CD14-positive monocyte (primary cell): Measurements from ENCODE around the gene NR1D1. TPM values are rescaled to one million over a fixed set of nuclear protein-coding genes. Genes with fewer than 3 reads are reported as not detected.

Experiments
- DNase-seq, 3 donors: peaks; one replicate each; pipeline ENCODE4 v3.0.0-alpha.2; 2011 to 2022
- H2AFZ ChIP-seq: 2 replicates; pipeline ENCODE4 v1.6.0; 2012; ENCODE audit warnings: mild to moderate bottlenecking, low read depth, low read length, inconsistent platforms; ENCODE audit not compliant: insufficient read depth, poor library complexity, severe bottlenecking
- H3K27ac ChIP-seq, 2 donors: 1 replicate in 1 of 2; 2 replicates in 1 of 2; pipeline ENCODE4 v1.5.1; 2012 to 2013; ENCODE audit warnings: low read length in 2 of 2, control low read depth in 1 of 2, inconsistent platforms in 1 of 2, low read depth in 1 of 2, mild to moderate bottlenecking in 1 of 2
- H3K27me3 ChIP-seq, 2 donors: one replicate each; pipeline versions ENCODE4 v1.6.0 to v1.6.1; 2011 to 2013; ENCODE audit warnings: low read length in 2 of 2; ENCODE audit not compliant: control insufficient read depth in 2 of 2, insufficient read depth in 2 of 2
- H3K36me3 ChIP-seq, 2 donors: replicated peaks in 1 of 2; 1 replicate in 1 of 2; 2 replicates in 1 of 2; pipeline versions ENCODE4 v1.5.1 to v1.6.1; 2012 to 2013; ENCODE audit warnings: low read length in 2 of 2, control low read depth in 1 of 2, inconsistent platforms in 1 of 2, mild to moderate bottlenecking in 1 of 2; ENCODE audit not compliant: insufficient read depth in 2 of 2, control insufficient read depth in 1 of 2
- H3K4me1 ChIP-seq, 2 donors: 1 replicate in 1 of 2; 2 replicates in 1 of 2; pipeline versions ENCODE4 v1.5.1 to v1.6.1; 2012 to 2013; ENCODE audit warnings: low read length in 2 of 2, control low read depth in 1 of 2, inconsistent platforms in 1 of 2, mild to moderate bottlenecking in 1 of 2, moderate library complexity in 1 of 2; ENCODE audit not compliant: insufficient read depth in 2 of 2, control insufficient read depth in 1 of 2
- H3K4me2 ChIP-seq: replicated peaks from 2 replicates; pipeline ENCODE3; 2012; ENCODE audit warnings: low read length, moderate library complexity, mild to moderate bottlenecking; ENCODE audit not compliant: poor library complexity, severe bottlenecking; ENCODE audit errors: extremely low read depth
- H3K4me3 ChIP-seq, 3 experiments: fragments of 200-600 bp in 1 of 3; sonication (generic) in 1 of 3; replicated peaks in 1 of 3; 1 replicate in 2 of 3; 2 replicates in 1 of 3; pipeline ENCODE4 v1.5.1; 2011 to 2013; ENCODE audit warnings: low read length in 3 of 3, mild to moderate bottlenecking in 3 of 3, control low read depth in 2 of 3, low read depth in 2 of 3, inconsistent platforms in 1 of 3, moderate library complexity in 1 of 3
- H3K79me2 ChIP-seq: 2 replicates; pipeline ENCODE4 v1.6.0; 2012; ENCODE audit warnings: mild to moderate bottlenecking, control low read depth, inconsistent platforms, low read length, moderate library complexity; ENCODE audit not compliant: insufficient read depth
- H3K9ac ChIP-seq: 2 replicates; pipeline ENCODE4 v1.6.0; 2017; ENCODE audit warnings: low read length, mild to moderate bottlenecking; ENCODE audit not compliant: insufficient read depth, poor library complexity, severe bottlenecking
- H3K9me3 ChIP-seq, 2 donors: replicated peaks in 1 of 2; 1 replicate in 1 of 2; 2 replicates in 1 of 2; pipeline versions ENCODE4 v1.5.1 to v1.6.1; 2012 to 2013; ENCODE audit warnings: low read length in 2 of 2, control low read depth in 1 of 2; ENCODE audit not compliant: control insufficient read depth in 1 of 2, insufficient read depth in 1 of 2
- H4K20me1 ChIP-seq: 2 replicates; pipeline ENCODE4 v1.6.0; 2012; ENCODE audit warnings: mild to moderate bottlenecking, low read length, control low read depth, moderate library complexity; ENCODE audit not compliant: insufficient read depth
- H3K27ac Mint-ChIP-seq, 7 donors: one replicate each; pipeline ENCODE4 v1.8.0; 2020; ENCODE audit warnings: mild to moderate bottlenecking in 7 of 7, mixed read lengths in 7 of 7, moderate library complexity in 6 of 7, inconsistent platforms in 2 of 7
- H3K27me3 Mint-ChIP-seq, 3 donors: one replicate each; pipeline ENCODE4 v1.8.0; 2021 to 2022; ENCODE audit warnings: low read depth in 3 of 3, mild to moderate bottlenecking in 3 of 3, mixed read lengths in 3 of 3, moderate library complexity in 3 of 3, inconsistent platforms in 1 of 3
- H3K36me3 Mint-ChIP-seq, 2 donors: one replicate each; pipeline ENCODE4 v1.8.0; 2020; ENCODE audit warnings: mixed read lengths in 2 of 2, inconsistent platforms in 1 of 2, mild to moderate bottlenecking in 1 of 2
- H3K4me1 Mint-ChIP-seq: one replicate; pipeline ENCODE4 v1.8.0; 2020; ENCODE audit warnings: mild to moderate bottlenecking, mixed read lengths
- H3K4me3 Mint-ChIP-seq, 2 donors: one replicate each; pipeline ENCODE4 v1.8.0; 2020; ENCODE audit warnings: mild to moderate bottlenecking in 2 of 2, mixed read lengths in 2 of 2, moderate library complexity in 1 of 2
- H3K9me3 Mint-ChIP-seq, 7 donors: one replicate each; pipeline ENCODE4 v1.8.0; 2020 to 2022; ENCODE audit warnings: mixed read lengths in 7 of 7, mild to moderate bottlenecking in 6 of 7, moderate library complexity in 6 of 7, inconsistent platforms in 2 of 7
- WGBS: methylation state at CpG from one replicate; pipeline ENCODE4 v1.1.5; 2013; ENCODE audit warnings: missing lambda C conversion rate; ENCODE audit not compliant: insufficient coverage; 5-methylcytosine and 5-hydroxymethylcytosine counted together
- intact Hi-C, 2 donors: fragments of 100-400 bp; cut with micrococcal nuclease; formaldehyde crosslinking; loops; one replicate each; pipeline versions ENCODE4 v1.15.0 to v1.15.1; 2023
- polyA plus RNA-seq, 3 donors: library from polyadenylated mRNA; depleted of rRNA in 1 of 3; unstranded in 2 of 3; stranded (reverse) in 1 of 3; fragments of 300-500 nt in 2 of 3; fragments of >200 nt in 1 of 3; fragmentation: Illumina TruSeq in 2 of 3; gene quantifications; 1 replicate in 2 of 3; 2 replicates in 1 of 3; pipeline ENCODE4 v1.2.3, GENCODE V29; 2012 to 2021
- TF ChIP-seq, protein P1 (sequence below): fragments of 200-600 bp; IDR thresholded peaks from one replicate; pipeline ENCODE4 v1.8.0; 2022; ENCODE audit warnings: antibody characterized with exemption, mild to moderate bottlenecking

The NR1D1 gene
- polyA plus RNA-seq, 3 donors = 0.28 to 4.9 (median 0.31) TPM

GRCh38 chr17:40134184-40134583 lies 33.8 kb upstream of the NR1D1 start:
- 100% methylated on average over 4 of the region's 7 CpGs for WGBS
- no peak overlapping the region for H3K9ac ChIP-seq
- H4K20me1 ChIP-seq = no peaks in the 10 kb centered on the region
- H3K9me3 ChIP-seq = no peaks in the 10 kb centered on the region
- no peaks in the 10 kb centered on the region for H3K27me3 ChIP-seq
- H3K4me1 Mint-ChIP-seq = peaks cover 47% of the 10 kb centered on the region
- no peak overlapping the region for H3K4me2 ChIP-seq
- TF ChIP-seq, protein P1, sequence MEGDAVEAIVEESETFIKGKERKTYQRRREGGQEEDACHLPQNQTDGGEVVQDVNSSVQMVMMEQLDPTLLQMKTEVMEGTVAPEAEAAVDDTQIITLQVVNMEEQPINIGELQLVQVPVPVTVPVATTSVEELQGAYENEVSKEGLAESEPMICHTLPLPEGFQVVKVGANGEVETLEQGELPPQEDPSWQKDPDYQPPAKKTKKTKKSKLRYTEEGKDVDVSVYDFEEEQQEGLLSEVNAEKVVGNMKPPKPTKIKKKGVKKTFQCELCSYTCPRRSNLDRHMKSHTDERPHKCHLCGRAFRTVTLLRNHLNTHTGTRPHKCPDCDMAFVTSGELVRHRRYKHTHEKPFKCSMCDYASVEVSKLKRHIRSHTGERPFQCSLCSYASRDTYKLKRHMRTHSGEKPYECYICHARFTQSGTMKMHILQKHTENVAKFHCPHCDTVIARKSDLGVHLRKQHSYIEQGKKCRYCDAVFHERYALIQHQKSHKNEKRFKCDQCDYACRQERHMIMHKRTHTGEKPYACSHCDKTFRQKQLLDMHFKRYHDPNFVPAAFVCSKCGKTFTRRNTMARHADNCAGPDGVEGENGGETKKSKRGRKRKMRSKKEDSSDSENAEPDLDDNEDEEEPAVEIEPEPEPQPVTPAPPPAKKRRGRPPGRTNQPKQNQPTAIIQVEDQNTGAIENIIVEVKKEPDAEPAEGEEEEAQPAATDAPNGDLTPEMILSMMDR = no peak
- no peak overlapping the region for H2AFZ ChIP-seq
- H3K36me3 ChIP-seq = peaks cover 45 to 62% of the 10 kb centered on the region in 2 donors
- intact Hi-C loops = no loop called here
- H3K9me3 Mint-ChIP-seq = no peaks in the 10 kb centered on the region
- DNase-seq = no peak
- H3K27ac Mint-ChIP-seq = peak overlapping the region in 3 of 7 donors; percentile 11 to 31 (median 19)
- peaks cover 47 to 51% of the 10 kb centered on the region in 2 donors for H3K4me1 ChIP-seq
- H3K4me3 Mint-ChIP-seq = no peak overlapping the region
- no peak overlapping the region for H3K4me3 ChIP-seq
- peaks cover 63 to 83% of the 10 kb centered on the region in 2 donors for H3K36me3 Mint-ChIP-seq
- peaks cover 0 to 1% (median 0%) of the 10 kb centered on the region in 3 donors for H3K27me3 Mint-ChIP-seq
- peaks cover 76% of the 10 kb centered on the region for H3K79me2 ChIP-seq
- peak overlapping the region in 1 of 2 donors; percentile 3 for H3K27ac ChIP-seq

DNA sequence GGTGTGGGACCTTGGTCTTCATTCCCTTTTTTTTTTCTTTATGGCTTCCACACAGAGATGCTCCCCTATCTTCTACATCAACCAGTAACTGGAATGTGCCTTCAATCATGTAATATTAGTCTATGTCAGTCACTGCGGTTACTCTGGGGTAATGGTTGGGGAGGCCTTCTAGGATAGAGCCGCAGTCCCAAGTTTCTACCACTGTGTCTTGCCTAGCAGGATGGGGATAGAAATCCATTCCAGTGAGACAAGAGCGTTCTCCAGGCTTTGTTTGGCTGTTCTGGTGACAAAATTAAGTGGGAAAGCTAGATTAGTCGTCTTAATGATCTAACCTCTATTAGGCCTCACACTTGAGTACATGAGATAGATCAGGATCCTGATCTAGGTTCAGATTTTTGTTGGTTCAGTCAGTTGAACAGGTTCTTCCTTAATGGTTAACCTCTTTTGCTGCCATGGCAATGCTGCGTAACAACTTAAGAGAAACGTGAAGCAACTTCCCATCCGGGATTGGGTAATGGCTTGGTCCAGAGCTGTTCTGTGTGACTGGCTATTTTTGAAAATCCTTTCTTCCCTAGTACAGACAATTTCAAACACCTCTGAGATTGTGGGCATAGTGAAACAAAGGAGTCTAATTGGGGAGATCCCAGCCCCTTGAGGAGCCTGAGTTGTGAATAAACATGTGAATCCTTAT lies 30.1 kb upstream of the NR1D1 start:
- H3K4me3 Mint-ChIP-seq = peak overlapping the region; percentile 34 to 48
- TF ChIP-seq, protein P1 = no peak
- Histone ChIP-seq H3K27me3 (no peaks in the 10 kb centered on the region), H4K20me1 (peaks cover 9% of the 10 kb centered on the region), H3K9me3 (no peaks in the 10 kb centered on the region), H3K9ac (peak overlapping the region; percentile 41), H3K4me3 (peak overlapping the region in 1 of 3 experiments; percentile 55), H3K4me2 (peak overlapping the region; percentile 71), H3K27ac (peak overlapping the region; percentile 72 to 89), H3K4me1 (peaks cover 39% of the 10 kb centered on the region in 2 donors), H2AFZ (peak overlapping the region; percentile 25), H3K36me3 (peaks cover 58 to 81% of the 10 kb centered on the region in 2 donors), H3K79me2 (peaks cover 83% of the 10 kb centered on the region)
- H3K27ac Mint-ChIP-seq = peak overlapping the region; percentile 88 to 99 (median 96)
- no peaks in the 10 kb centered on the region for H3K27me3 Mint-ChIP-seq
- 42% methylated on average over 2 of the region's 7 CpGs for WGBS
- peak; percentile 88 to 99 (median 95) for DNase-seq
- peaks cover 43% of the 10 kb centered on the region for H3K4me1 Mint-ChIP-seq
- intact Hi-C loops = no loop called here
- H3K9me3 Mint-ChIP-seq = no peaks in the 10 kb centered on the region
- H3K36me3 Mint-ChIP-seq = peaks cover 74 to 89% of the 10 kb centered on the region in 2 donors
